SKM-1 (cell line): ENCODE results near the gene PCNX2.

ENCODE experiments used
- DNase-seq: peaks from one replicate; lab custom pipeline; 2025; ENCODE audit not compliant: unreplicated experiment; lab: John Stamatoyannopoulos, UW

The PCNX2 gene

DNA sequence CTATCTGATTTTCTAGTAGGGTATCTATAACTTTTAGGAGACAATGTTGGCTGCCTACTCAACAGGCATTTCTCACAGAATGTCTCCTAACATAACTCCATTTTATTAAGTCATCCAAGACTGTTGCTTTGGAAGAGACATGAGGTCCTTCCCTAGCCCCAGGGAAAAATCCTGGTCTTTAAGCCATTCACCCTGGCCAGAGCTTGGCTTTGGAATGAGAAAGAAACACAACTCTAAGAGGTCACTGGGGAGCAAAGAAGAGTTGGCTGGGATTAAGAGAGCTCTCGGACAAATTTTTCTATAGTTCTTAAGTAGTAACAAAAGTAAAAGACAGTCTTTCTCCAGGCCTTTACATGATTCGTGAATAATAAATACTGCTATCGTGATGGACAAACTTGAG, 57.9 kb downstream of the PCNX2 start:
- DNase-seq: no peak

GRCh38 chr1:233233508-233234040, 62.0 kb downstream of the PCNX2 start:
- DNase-seq: no peak

- DNase-seq: no peak
Measured at GRCh38 chr1:233230011-233230410, 65.5 kb downstream of the PCNX2 start.

- DNase-seq: no peak
Measured at GRCh38 chr1:233229288-233229687, 66.2 kb downstream of the PCNX2 start.

DNA sequence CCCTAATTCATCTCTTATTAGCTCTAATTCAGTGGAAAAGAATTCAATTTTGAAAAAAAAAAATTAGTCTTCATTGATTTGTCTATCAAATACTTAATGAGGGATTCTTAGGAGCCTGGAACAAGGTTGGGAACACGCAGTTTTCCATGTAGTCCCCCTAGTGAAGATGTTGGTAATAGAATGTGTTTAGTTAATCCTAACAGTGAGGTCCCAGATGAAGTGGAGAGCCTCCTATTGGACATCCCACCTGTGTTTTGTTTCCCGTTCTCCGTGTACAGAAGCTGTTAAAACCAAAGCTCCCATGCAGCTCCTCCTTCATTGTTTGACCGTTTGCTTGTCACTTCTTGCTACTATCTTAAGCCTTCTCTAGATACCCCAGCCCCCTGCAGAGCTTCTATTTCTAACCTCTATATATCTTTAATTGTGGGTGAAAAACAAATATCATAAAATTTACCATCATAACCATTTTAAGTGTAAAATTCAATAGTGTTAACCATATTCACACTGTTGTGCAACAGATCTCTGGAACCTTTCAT, 67.5 kb downstream of the PCNX2 start:
- no peak for DNase-seq

DNA sequence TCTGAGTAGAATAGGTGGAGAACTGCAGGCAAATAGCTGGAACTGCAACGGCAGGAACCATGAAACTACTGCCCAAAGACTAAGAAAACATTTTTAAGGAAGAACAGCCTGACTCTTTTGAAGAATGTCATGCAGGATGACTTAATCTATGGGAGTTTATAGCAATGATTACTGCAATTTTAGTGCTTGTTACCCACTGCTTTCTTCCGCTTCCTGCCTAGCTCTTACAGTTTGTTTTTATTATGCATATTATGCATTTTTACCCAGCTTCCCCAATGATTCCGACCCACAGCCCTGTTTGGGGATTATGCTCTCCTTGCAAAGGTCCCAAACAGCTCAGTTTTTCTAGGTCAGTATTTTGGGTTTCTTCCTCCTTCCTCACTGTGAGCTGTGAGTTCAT, 71.2 kb downstream of the PCNX2 start:
- DNase-seq: no peak

DNA sequence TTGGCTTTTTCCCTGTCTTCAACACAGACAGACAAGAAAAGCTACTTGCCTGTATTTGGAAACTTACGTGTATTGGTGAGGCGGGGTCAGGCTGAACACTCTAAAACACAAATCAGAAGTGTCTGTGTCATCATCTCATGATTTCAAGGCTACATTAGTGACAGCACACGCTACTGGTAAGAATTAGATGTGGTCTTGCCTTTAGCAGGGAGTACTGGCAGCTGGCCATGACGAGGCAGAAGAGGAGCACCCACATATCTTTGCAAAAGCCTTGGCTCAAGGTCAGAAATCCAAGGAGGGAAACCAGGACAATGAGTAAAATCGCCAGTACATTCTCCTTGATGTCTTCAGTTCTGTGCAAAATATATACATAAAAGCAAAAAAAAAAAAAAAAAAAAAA, 77.7 kb downstream of the PCNX2 start:
- DNase-seq: no peak

DNA sequence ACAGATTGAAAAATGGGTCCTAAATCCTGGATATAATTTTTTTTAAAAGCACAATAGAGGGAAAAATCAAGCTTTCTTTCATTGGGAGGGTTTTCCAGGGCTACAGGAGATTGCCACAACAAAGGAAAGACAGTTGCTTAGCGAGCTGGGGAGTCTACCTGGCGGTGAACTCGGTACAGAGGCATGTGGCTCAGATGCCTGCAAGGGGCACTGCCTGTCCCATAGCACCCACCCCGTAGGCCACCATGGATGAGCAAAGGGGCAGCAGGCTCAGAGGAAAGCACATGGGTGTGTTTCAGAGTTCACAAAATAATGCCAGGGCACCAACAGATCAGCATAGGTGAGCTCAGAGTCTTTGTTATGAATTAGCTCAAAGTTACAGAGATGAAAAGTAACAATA, 79.5 kb downstream of the PCNX2 start:
- no peak for DNase-seq

- no peak for DNase-seq
Measured at GRCh38 chr1:233215135-233215760, 80.3 kb downstream of the PCNX2 start.

DNA sequence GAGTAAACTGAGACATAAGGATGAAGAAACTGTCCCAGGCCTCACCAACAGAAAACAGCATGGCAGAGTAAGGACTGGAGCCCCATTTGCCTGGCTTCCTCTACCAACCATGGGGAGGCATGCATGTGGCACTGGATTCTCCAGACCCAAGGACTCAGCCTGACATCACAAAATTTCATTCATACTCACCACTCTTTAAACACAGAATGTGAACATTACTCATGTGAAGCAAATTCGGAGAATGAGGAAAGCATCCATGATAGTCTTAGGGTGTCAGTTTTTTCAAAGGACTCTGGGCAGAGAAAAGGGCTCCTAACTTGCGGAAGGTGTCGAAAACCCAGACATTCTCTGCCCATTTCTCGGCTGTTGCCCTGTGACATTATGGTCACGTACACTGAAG, 83.9 kb downstream of the PCNX2 start:
- no peak for DNase-seq

DNA sequence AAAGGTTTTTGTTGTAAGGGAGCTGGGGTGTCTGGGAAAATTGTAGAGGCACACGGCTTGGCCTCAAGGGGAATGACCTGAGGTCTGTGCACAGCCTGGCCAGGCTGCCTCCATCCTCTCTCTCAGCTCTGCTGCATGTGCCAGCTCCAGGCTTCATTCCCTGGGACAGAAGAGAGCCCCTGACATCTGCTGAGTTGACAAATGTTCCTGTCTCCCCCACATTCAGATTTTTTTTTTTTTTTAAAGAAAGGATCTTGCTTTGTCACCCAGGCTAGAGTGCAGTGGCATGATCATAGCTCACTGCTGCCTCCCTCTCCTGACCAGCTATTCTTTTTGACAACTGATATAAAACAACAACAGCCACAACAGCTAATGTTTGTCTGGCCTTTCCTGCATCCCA, 84.4 kb downstream of the PCNX2 start:
- no peak for DNase-seq

DNA sequence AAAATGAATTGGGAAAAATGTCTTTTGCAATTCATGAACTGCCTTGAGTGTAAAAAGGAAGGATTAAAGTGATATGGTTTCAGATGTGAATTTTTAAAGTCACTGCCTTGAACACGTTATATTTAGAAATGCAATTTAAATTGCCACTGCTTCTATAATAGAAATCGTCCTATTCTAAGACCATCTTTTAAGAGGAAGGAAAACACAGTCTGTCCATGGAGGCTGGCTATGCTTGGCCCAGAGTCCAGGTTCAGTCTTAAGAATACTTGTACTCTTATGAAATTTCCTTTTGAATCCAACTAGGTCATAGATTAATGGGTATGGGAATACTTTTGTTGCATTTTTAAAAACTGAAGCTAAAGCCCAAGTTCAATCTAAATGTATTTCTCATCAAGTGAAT, 86.0 kb downstream of the PCNX2 start:
- DNase-seq: no peak

GRCh38 chr1:233208687-233209086, 86.8 kb downstream of the PCNX2 start:
- no peak for DNase-seq

GRCh38 chr1:233197940-233198339, 97.6 kb downstream of the PCNX2 start:
- DNase-seq: no peak

DNA sequence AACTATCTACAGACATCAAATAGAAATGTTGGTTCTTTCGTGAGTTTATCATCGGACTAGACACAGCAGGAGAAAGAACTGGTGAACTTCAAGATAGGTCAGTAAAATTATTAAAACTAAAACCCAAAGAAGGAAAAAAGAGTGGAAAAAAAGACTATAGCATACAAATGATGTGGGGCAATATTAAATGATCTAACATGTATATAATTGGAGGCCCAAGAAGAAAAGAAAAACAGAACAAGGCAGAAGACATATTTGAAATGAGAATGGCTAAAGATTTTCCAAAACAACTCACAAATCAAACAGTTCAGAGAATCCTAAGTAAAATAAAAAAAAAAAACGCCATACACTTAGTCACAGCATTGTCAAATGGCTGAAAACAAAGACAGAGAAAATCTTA, 101.8 kb downstream of the PCNX2 start:
- no peak for DNase-seq

DNA sequence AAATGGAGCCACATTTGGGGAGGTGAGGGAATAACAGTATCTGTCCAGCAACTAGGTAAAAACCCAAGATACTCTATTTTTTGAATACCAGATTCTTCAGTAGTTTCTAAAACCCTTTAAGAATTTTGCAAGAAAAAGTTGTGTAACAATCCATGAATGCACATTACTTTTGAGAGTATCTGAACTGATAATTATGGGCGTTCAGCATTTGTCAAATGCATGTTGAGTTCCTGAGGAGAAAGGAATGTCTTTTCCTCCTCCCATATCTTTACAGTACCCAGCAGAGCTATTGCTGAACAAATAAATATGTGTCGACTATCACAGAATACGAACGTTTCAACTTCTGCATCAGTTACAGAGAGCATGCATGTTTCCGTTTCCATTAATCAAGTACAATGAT, 104.5 kb downstream of the PCNX2 start:
- DNase-seq: no peak

DNA sequence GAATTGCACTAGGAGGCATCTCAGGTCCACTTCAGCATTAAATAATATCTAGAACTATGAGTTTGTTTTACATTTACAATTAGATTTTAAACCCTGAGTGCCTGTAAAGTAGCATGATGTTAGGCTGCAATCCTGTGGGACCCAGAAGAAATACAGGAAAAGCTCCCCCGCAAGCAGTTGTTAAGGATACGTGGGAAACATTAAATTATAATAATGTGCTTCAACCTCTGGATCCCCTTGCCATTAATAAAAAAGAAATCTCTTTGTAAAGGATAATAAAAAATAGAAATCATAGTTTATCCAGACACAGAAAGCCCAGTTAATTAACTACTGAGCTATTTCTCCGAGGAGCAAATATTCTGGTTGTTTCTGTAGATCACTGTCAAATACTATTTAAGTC, 106.0 kb downstream of the PCNX2 start:
- no peak for DNase-seq

GRCh38 chr1:233188061-233188460, 107.5 kb downstream of the PCNX2 start:
- DNase-seq: no peak

GRCh38 chr1:233183226-233184020, 112.1 kb downstream of the PCNX2 start:
- DNase-seq: no peak

GRCh38 chr1:233182587-233182986, 112.9 kb downstream of the PCNX2 start:
- DNase-seq: no peak

GRCh38 chr1:233180641-233181364, 114.7 kb downstream of the PCNX2 start:
- DNase-seq: peak; percentile 16

- peak; percentile 94 for DNase-seq
Measured at GRCh38 chr1:233179638-233180037, 115.9 kb downstream of the PCNX2 start.
